Suppressor macrophage treated with lipopolysaccharide for 1 hour (primary cell): ENCODE results near the gene HOXC5.
A peak's percentile ranks its signal among the peaks of the same experiment; 100 is the strongest.

Experiments
- DNase-seq, 3 donors: peaks; one replicate each; pipeline ENCODE4 v3.0.0-alpha.2; 2020 to 2022

Gene HOXC5

DNA sequence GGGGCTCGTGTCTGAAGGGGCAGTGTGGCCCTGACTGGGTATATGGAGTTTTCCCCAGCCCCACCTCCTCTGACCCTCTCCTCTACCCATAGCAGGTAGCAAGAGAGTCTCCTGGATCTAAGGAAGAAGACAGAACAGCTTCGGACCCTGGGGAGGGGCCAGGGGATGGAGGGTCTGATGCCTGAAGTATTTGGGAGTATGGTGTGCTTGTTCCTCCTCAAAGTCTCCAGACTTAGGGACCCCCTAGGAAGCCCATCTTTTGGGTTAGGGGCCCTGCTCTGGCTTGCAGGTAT lies 24.6 kb upstream of the HOXC5 start:
- no peak for DNase-seq

DNA sequence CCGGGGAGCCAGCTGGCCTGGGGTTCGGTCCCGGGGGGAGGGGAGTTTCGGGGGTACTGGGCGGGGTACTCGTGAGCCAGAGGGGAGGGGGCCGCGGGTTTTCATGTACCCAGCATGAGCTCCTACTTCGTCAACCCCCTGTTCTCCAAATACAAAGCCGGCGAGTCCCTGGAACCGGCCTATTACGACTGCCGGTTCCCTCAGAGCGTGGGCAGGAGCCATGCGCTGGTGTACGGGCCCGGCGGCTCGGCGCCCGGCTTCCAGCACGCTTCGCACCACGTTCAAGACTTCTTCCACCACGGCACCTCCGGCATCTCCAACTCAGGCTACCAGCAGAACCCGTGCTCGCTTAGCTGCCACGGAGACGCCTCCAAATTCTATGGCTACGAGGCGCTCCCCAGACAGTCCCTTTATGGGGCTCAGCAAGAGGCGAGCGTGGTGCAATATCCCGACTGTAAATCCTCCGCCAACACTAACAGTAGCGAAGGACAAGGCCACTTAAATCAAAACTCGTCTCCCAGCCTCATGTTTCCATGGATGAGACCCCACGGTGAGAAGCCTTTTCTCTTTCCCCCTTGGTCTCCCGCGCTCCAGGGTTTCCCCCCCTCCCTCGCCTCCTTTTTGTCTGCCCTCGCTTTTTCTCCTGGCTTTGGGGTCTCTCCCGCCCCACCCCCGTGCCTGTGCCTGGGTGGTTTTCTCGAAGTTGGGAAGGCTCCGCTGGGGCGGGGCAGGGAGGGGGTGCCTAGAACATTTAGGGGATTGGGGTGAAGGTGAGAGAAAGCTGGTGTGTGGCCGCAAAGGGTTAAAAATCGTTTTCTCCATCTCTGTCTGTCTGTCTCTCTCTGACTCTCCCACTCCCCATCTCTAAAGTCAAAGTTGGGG lies 23.4 kb upstream of the HOXC5 start:
- DNase-seq, result peak; percentile 45 to 69 (median 62)

DNA sequence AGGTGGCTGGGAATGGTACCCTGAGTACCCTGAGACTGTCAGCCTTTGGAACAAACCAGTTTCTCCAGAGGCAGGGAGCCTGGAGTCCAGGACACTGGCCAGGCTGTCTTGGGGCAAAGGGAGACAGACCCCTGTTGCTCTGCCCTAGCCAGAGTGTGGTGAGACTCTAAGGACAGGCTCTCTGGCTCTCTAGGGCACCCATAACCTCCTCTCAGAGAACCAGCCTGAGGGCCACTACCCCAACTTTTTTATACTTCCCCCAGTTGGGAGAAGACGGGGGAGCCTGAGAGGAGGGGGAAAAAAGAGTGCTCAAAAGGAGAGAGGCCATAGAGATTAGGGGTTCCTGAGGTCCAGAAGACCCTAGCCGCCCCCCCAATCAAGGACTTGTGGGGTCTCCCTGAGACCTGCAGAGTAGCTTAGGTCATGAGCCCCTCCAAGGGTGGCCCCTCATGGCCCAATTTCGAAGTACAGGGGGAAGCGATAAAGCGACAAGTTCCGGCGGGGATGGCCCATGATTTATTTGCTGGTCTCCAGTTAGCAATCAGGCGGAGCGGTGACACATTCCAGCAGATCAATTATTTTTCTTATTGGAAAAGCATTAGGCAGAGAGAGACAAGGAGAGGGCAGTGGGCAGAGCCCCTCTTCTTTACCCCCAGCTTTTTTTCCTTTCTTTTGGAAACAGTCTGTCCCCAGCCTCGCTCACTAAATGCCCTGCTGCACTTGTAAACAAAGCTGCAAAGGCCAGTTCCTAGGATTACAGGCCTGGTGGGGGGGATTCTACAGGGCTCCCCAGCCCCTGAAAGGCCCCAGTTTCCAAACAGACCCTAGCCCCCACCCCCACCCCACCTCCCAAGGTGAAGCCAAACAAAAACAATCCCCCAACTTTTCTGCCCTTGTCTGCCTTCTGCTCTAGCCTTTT lies 22.5 kb upstream of the HOXC5 start:
- DNase-seq, result no peak

DNA sequence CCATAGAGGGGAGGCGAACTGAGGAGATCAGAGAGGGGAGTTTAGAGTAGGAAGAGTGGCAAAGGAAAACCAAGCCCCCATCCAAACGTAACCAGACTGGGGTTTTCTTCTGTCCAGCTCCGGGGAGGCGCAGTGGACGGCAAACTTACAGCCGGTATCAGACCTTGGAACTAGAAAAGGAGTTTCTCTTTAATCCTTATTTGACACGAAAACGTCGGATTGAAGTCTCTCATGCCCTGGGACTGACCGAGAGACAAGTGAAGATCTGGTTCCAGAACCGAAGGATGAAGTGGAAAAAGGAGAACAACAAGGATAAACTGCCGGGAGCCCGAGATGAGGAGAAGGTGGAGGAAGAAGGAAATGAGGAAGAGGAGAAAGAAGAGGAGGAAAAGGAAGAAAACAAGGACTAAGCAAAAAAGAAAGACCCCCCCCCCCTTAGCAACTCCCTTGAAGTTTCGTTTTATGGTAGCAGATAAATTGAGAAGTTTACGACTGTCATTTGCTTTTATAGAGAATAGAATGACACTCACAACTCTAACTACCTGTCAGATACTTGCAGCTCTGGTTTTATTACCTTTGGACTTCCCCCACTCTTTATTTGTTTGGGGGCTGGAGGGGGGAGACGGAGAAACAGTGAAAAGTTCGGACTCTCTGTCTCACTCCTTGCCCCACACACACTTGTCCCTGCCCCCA lies 21.7 kb upstream of the HOXC5 start:
- no peak for DNase-seq

DNA sequence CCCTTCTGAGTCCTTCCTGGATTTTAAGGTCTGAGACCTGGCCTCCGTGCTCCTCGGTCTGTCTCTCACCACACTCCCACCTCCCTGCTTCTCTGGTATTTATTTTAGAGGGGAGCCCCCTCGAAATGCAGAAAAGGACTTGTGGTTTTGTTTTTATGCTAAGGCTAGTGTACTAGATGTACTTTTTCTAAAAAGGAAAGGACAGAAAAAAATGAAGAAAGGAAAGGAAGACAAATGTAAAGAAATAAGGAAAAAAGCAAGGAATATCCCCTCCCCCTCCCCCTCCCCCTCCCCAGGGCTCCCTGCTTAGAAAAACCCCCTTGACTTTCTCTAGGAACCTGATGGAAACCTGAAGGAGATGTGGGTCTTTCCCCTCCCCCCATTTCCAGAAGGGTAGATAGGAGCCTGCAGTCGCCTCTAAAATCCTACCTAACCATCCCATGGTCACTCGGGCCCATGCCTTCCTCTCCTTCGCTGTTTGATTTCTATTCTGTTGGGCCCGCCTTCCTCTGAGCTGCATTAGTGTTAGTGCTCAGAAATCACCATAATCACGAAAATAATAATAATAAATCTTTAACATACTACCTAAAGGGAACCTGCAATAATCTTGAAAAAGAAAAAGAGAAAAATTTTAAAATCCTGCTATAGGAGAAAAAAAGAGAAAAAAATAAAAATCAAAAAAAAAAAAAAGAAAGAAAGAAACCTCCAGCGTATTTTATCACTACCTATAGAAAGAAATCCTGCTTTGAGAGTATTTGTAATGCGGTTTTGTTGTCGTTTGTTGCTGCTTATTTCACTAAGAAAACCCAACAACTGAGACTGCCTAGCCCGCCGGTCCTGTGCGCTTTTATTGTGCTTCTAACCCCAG lies 21.0 kb upstream of the HOXC5 start:
- no peak for DNase-seq

DNA sequence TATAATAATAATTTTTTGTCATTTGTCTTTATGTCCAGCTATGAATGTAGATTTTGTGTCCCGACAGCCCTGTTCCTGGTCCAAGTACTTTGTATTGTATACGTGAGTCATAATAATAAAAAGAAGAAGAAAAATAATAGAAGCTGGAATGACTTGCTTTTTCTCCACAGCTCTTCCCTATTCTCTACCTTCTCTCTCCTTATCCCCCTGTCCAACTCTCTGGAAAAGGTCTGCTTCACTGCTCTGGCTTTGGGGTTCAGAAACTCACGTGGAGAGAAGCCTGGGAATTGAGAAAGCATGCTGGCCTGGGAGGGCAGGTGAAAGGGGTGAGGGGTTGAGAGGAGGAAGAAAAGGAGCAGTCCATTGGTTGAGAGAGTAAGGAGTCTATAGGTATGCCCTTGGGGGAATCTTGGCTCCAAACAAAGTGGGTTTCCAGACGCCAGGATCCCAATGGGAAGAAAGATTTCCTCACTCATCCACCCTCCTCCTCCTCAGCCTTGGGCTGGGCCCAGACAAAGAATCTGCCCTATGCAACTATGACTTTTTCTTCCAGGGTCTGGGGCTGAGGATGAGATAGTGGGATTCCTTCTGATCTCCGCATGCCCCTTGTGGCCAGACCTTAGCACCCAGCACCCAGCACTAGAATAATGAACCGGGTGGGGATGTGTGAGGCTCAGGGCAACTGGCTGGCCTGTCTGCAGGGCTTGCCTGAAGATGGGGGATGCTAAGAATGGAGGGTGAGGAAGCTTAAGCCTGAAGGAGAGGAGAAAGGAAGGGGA lies 20.0 kb upstream of the HOXC5 start:
- DNase-seq, result no peak

DNA sequence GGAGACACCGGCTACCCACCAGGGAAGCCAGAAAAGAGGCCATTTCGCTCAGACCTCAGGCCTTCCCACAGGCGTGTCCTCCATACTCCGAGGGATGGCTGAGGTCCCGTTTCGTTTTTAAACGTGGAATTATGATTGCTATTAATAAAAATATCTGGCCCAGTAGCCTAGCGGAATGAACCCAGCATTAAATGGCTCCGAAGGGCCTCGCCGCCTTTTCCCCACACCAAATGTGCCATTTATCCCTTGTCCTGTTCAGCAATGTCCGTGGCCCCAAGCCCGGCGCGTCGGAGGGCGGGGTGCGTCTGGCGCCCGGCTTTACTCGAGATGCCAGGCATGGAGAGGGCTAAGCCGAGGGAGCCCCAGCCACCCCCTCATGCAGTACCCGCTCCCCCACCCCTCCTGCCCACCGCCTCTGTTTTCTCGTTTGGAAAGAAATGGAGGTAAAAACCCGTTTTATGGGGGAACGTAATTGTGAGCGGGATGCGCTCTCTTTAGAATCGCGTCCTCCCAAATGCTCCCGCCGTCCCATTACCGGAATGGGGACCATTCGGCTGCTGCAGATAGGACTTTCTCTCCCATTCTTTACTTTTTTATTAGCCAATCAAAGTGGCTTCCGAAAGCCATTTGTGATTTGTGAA lies 18.4 kb upstream of the HOXC5 start:
- DNase-seq, result no peak

DNA sequence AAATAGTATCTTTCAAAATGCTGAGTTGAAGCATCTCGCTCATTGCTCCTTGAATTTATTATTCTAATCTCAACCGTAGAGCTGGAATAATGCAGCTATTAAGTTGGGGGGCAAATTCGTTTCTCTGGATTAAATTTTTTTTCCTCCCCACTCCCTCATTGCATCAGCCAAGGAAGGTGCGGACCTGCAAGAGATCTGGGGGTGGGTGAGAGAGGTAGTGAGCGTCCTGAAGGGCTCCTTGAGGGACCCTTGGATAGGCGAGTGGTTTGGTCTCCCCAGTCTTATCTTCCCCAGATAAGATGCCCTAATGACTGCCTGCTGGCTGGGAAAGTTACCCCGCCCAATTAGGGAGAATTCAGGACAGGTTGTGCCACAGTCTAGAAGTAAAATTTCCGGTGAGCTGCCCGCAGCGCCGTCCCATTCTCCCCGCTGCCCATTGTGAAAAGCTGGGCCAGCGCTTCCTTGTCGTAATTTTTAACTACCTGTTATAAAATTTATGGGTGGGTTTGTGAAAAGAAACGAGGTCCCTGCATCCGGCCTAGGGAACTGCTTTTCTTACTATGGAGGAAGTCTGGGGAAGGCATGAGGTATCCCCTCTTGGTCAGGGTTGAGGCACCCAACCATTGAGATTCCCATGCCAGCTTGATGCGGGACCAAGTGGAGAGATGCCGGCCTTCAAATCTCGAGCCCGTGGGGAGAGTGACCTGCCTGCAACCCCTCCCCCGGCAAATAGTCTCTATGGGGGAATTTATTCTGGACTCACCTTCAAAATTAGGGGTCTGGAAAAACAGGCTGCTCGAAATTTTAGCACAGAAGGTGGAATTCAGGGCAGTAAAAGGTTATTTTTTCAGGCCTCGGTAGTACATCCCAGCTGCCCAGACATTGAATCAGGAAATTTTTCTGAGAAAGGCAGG lies 17.6 kb upstream of the HOXC5 start:
- no peak for DNase-seq

DNA sequence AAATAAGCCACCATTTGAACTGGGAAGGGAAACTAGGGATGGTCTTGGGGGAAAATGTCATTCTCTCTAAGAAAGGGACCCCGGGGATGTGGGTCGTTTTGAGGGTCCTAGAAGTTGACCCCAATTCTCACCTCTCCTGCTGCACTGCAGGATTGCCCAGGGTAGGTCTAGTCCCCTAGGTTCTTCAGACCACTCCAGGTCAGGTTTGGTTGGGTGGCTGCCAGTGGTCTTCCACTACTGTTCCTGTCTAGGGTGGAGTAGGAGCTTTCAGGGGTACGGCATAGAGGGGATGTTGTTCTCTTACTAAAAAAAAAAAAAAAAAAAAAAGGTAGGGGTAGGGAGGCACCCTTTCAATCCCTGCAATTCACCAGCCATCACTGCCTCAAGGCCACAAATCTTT lies 16.8 kb upstream of the HOXC5 start:
- DNase-seq, result no peak

DNA sequence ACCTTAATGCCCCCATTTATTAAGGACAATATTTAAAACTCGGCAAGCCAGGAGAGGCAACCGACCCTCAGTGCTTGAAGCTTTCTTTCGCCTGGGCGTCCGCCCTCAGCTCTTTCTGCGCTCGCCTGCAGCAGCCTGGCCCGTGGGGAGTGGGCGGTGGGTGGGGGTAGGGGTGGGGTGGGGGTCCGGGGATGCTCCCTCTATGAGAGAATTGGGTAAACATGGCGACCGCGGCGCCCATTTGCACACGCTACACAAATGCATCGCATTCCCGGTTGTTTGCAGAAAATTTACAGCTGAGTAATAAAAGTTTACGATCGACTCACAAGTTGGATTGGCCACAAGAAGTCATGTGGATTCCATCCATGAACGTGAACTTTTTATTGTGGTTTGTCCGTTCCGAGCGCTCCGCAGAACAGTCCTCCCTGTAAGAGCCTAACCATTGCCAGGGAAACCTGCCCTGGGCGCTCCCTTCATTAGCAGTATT lies 16.3 kb upstream of the HOXC5 start:
- no peak for DNase-seq

DNA sequence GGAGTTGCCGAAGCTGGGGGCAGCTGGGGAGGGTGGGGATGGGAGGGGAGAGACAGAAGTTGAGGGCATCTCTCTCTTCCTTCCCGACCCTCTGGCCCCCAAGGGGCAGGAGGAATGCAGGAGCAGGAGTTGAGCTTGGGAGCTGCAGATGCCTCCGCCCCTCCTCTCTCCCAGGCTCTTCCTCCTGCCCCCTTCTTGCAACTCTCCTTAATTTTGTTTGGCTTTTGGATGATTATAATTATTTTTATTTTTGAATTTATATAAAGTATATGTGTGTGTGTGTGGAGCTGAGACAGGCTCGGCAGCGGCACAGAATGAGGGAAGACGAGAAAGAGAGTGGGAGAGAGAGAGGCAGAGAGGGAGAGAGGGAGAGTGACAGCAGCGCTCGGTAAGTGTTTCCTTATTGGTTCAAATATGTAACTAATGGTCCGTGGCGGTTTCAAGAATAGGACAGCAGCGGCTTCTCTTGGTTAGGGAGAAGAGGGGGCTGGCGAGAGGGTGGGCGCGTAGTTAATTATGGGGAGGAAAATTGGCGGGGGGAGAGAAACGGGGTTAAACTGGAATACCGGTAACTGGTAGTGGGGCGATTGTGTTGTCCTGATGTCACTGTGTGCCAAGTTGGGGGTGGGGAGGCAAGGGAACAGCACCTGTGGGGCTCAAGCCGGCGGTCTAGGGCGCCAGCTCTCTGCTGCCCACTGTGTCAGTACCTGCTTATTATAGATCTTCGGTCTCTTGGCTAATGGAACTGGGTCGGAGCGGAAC lies 15.6 kb upstream of the HOXC5 start:
- DNase-seq, result no peak

DNA sequence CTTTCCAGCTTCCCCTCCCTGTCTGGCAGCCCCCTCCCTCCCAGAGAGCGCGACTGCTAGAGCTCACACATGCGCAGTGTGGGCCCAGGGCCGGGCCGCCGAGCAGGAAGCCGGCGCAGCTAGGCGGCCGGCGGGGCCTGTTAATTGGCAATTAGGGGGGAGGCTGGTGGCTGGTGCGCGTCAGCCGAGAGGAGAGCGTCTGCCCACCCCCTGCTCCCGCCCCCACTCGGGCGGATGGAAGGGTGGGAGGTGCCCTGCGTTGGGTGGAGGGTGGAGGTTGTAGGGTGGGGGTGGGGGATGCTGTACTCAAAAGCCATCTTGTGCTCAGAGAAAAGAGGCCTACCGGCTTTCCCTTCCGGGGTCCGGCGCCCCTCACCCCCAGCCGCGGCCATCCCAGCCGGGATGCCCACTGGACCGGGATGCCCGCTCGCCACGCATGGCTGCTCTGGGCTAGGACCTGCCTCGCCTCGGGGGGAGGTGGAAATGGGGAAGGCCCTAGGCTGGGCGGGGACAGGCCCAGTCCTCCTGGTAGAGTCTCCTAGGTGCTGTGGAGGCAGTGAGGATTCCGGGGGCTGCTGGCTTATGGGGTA lies 14.9 kb upstream of the HOXC5 start:
- DNase-seq, result peak in 1 of 3 donors; percentile 58

DNA sequence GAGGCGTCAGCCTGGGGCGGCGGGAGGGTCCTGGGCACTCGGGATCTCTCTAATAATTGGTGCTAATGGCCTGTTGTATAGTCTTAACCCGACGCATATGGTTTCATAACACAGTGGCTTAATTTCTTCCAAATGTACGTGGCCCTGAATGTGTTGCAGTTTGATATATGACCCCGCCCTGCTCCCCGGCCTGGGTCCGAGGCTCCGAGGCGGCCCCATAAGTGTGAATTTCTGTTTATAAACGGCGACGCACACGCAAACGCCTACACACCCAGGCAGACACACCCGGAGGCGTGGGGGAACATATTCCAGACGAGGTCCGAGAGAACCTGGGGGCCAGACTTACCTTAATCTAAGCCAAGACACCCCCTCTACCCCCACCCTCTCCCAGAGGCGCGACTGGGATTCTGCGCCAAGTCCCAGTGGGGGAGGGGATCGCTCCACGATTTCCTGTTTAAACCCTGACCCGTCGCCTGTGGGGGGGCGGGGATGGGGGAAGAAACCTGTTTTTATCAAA lies 14.3 kb upstream of the HOXC5 start:
- no peak for DNase-seq

DNA sequence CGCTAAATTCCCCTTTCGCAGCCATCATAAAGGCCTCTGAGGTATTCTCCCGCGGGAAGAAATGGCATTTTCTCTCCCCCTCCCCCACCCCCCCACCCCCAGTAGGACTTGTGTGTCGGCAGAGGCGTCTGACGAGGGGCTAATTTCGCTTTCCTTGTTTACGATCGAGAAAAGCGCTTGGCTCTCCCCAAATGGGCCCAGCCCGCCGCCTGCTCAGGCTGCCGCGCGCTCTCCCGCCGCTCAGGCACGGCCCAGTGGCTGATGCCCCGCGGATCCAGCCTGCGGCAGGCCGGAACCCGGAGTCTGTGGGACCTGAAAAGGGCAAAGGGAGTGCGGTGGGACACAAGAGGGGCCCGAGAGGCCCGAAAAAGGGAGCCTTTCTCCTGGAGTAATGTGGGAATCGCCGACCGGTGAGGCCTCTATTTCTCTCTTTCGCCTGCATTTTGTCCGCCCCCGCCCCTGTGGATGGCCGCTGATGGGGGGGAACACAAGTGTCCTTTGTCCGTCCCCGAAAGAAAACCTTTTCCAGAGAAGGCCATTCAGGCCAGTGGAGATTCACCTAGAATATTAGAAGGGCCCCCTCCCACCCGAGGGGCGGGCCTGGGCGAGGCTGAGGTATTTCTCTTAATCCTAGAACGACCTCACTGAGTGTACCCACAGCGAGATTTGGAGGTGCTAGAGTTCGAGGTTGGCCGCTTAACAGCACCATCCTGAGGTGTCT lies 13.6 kb upstream of the HOXC5 start:
- DNase-seq, result no peak

DNA sequence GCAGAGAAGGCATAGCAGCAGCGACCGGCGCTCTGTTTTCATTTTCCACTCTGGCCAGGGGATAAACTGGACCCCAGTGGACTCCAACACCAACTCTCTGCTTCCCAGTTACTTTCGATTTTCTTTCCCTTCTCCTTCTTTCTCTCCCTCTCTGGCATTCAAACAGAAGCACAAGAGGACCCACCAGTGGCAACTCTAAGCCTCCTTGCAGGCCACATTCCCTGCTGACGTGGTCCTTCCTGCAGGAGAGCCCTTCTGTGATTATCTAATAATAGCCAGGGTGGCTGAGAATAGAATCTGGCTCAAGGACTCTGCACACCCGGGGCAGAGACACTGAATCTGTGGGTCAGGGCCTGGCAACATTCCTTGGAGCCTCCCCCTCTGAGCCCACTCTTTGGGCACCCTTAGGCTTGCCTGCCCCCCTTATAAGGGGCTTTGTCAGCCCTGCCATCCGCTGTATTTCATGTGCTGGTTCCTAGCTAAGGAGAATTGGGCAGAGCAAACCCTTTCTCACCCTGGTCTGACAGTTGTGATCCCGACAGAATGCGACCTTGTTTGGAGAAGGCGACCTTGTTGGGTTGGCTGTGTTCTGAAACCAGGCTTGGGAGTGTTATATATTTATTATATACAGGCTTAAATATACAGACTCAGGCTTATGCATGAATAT lies 12.8 kb upstream of the HOXC5 start:
- DNase-seq, result no peak

DNA sequence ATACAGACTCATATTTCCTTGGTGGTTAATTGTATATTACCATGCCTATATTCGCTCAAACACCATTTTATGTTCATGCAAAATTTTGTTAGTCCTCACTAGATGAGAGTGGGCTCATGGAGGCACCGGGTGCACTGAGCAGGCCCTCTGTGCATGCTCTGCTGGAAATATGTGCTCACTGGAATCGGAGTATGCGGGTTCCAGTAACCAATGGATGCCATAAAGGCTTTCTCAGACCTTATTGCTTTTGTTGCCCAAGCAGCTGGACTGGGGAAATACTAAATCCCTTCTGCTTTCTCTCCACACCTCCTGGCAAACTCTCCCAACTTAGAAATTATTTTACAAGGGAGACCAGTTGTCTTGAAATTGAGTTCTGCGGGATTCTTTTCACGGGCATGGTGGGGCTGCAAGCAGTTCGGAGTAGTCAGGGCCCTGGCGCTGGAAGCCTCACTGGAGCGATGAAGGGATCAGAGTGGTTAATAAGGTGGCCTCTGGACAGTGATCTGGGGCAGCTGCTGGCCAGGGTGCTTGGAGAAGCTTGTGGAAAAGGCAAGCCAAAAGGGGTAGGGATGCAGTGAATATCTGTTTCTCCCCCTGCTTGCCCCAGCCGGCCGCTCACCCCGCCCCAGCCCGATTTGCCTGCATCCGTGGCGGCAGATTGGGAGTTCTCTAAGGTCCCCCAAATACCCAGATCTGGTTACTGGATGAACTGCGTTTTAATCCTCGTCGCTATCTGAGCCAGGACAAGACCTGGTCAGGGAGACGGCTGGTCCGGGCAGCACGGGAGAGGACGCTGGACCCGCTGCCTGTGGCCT lies 12.1 kb upstream of the HOXC5 start:
- no peak for DNase-seq
